ENCODE measurements around the gene MYO10.

DNA sequence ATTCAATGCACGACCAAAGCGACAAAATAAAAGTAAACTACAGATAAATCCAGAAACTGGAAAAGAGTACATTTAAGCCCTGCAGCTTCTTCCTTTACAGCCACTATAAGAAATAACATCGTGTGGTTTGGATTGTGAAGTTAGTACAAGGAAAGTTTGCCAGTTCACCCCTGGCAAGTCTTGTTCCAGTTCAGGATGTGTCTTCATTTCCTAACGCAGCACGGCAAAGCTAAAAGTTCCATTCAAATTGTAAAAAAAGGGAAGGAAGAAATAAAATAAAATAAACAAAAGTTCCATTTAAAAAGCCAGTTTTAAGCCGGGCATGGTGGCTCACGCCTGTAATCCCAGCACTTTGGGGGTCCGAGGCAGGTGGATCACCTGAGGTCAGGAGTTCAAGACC, 236.0 kb downstream of the MYO10 start:
- TF ChIP-seq, protein P1, sequence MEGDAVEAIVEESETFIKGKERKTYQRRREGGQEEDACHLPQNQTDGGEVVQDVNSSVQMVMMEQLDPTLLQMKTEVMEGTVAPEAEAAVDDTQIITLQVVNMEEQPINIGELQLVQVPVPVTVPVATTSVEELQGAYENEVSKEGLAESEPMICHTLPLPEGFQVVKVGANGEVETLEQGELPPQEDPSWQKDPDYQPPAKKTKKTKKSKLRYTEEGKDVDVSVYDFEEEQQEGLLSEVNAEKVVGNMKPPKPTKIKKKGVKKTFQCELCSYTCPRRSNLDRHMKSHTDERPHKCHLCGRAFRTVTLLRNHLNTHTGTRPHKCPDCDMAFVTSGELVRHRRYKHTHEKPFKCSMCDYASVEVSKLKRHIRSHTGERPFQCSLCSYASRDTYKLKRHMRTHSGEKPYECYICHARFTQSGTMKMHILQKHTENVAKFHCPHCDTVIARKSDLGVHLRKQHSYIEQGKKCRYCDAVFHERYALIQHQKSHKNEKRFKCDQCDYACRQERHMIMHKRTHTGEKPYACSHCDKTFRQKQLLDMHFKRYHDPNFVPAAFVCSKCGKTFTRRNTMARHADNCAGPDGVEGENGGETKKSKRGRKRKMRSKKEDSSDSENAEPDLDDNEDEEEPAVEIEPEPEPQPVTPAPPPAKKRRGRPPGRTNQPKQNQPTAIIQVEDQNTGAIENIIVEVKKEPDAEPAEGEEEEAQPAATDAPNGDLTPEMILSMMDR (IDR thresholded peaks at IDR 0.05), result no peak
- TF ChIP-seq POLR2A (IDR thresholded peaks at IDR 0.05) (no peak), EP300 (IDR thresholded peaks at IDR 0.05) (no peak)

All from tibial nerve (tissue), 4 donors.